Measurements from ENCODE around the gene ADH4.
"Not testable (repeated sequence)": the region's sequence is repeated elsewhere in the genome, so short reads cannot be mapped to it uniquely, and the experiment has no call there.

Gene ADH4

GRCh38 chr4:99144070-99144469 is at the start of gene ADH4:
Gene ADH4 (minus strand): TSS chr4:99144297. CDS start chr4:99144222, 75 bp downstream.
- no peak for DNase-seq (ENCODE audit: low read depth)

GRCh38 chr4:99190336-99190735 is 46.2 kb upstream of the ADH4 start:
- no peak for DNase-seq (ENCODE audit: low read depth)

- not testable (repeated sequence) for DNase-seq (ENCODE audit: low read depth)
Observed at GRCh38 chr4:99189900-99190299, 45.8 kb upstream of the ADH4 start.

GRCh38 chr4:99186029-99186428 is 41.9 kb upstream of the ADH4 start:
- no peak for DNase-seq (ENCODE audit: low read depth)

- no peak for DNase-seq (ENCODE audit: low read depth)
Observed at GRCh38 chr4:99185581-99185980, 41.5 kb upstream of the ADH4 start.

GRCh38 chr4:99180382-99181070 is 36.4 kb upstream of the ADH4 start:
- DNase-seq (ENCODE audit: low read depth) = peak; percentile 82

- DNase-seq (ENCODE audit: low read depth) = no peak
Observed at GRCh38 chr4:99179626-99180025, 35.5 kb upstream of the ADH4 start.

- no peak for DNase-seq (ENCODE audit: low read depth)
Observed at GRCh38 chr4:99179178-99179577, 35.1 kb upstream of the ADH4 start.

- DNase-seq (ENCODE audit: low read depth) = no peak
Observed at GRCh38 chr4:99166544-99166943, 22.4 kb upstream of the ADH4 start.

- DNase-seq (ENCODE audit: low read depth) = no peak
Observed at GRCh38 chr4:99165978-99166377, 21.9 kb upstream of the ADH4 start.

GRCh38 chr4:99161373-99162099 is 17.4 kb upstream of the ADH4 start:
- no peak for DNase-seq (ENCODE audit: low read depth)

GRCh38 chr4:99159699-99160098 is 15.6 kb upstream of the ADH4 start:
- peak; percentile 14 for DNase-seq (ENCODE audit: low read depth)

- DNase-seq (ENCODE audit: low read depth) = no peak
Observed at GRCh38 chr4:99157478-99157935, 13.4 kb upstream of the ADH4 start.

- DNase-seq (ENCODE audit: low read depth) = no peak
Observed at GRCh38 chr4:99156992-99157391, 12.9 kb upstream of the ADH4 start.

- no peak for DNase-seq (ENCODE audit: low read depth)
Observed at GRCh38 chr4:99154658-99155342, 10.7 kb upstream of the ADH4 start.

GRCh38 chr4:99151995-99152394 is 7.9 kb upstream of the ADH4 start:
- DNase-seq (ENCODE audit: low read depth) = no peak

- no peak for DNase-seq (ENCODE audit: low read depth)
Observed at GRCh38 chr4:99151452-99151851, 7.4 kb upstream of the ADH4 start.

GRCh38 chr4:99149426-99150019 is 5.4 kb upstream of the ADH4 start:
- DNase-seq (ENCODE audit: low read depth) = no peak

- DNase-seq (ENCODE audit: low read depth) = no peak
Observed at GRCh38 chr4:99148550-99148949, 4.5 kb upstream of the ADH4 start.

- DNase-seq (ENCODE audit: low read depth) = no peak
Observed at GRCh38 chr4:99144587-99144986, 490 bp upstream of the ADH4 start.

- no peak for DNase-seq (ENCODE audit: low read depth)
Observed at GRCh38 chr4:99136329-99136728, 7.8 kb downstream of the ADH4 start.

GRCh38 chr4:99135541-99136162 is 8.4 kb downstream of the ADH4 start:
- peak; percentile 39 for DNase-seq (ENCODE audit: low read depth)
